GM18526 (cell line): ENCODE measurements around the gene PRSS12.

Experiments used
- POLR2A ChIP-seq: IDR thresholded peaks from 3 replicates; pipeline ENCODE4 v1.6.1; 2011; ENCODE audit not compliant: insufficient read length; ENCODE audit errors: extremely low read depth

Gene PRSS12

DNA sequence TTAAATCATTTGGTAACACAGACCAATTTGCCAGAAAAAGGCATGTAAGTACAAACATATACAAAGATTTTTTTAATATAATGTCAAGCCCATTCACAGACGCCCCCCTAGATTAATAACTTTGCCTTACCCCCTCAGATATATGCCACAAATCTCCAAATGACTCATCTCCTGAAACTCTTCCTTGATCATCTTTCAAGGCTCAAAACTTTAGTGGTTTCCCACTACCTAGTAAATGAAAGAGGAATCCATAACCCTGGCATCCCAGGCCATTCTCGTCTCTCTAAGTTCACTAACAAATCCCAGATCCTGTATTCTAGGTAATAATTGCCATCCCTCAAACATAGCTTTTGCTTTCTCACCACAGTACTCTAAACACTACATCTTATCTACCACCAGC, 61.9 kb downstream of the PRSS12 start:
- no peak for TF ChIP-seq POLR2A

DNA sequence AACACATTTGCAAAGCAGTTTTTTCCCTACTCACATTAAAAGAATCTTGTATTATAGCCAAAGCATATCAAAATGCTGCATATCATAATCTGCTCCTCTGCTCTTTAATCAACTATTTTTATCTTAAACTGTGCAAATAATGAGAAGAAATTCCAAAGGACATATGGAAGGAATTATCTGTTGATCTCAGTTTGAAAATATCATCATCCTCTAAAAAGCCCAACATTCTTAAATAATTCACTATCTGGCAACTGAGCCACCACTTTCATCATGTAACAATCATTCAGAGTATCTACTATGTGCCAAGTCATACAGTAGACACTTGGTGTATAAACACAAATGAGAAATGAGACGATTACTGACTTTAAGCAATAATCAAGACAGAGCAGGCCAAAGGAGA, 63.0 kb downstream of the PRSS12 start:
- TF ChIP-seq POLR2A: no peak

DNA sequence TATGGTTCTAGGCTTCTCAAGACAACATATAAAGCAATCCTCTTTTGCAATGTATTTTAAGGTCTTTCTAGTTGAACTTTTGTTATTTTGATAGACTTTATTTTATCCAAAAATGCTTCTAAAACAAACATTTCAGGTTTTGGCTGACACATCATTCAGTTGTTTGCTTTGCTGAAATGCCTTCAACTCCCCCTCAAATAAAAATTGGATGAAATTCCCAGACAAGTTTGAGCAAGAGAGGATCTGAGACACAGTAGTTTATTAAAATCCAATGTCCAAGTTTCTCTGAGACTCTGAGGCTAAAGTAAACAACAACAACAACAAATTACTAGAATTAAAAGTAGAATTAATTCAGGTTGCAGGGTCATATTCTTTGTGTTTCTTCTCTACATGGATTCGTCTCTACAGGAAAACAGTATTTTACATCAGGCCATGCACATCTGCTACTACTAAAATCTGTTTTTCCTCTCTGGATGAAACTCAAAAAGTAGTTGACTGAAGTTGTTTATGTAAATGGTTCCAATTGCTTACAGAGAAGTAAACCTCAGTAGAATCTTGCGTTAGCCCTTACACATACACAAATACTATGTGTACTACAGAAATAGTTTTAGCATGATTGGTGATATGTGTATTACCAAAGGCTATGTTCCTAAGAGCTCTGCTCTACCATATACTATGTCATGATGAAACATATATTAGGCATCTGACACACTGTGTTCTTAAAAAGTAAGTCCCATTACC, 64.9 kb downstream of the PRSS12 start:
- TF ChIP-seq POLR2A: no peak

DNA sequence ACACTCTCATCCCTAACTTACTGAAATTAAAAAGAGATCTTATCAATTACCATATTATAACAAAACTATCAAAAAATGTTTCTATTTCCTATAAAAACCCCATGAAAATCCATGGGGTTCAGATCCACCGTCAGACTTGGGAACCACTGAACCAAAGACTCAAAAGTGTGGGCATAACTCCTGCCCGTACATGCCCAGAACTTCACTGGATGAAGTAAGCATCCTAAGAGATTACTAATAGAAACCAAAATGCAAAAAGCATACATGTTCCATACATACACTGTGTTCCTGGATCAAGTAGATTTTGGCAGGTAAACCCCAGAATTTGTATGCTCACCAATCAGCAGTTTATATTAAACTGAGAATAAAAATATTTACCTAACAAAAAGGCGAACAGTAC, 66.1 kb downstream of the PRSS12 start:
- TF ChIP-seq POLR2A: no peak

DNA sequence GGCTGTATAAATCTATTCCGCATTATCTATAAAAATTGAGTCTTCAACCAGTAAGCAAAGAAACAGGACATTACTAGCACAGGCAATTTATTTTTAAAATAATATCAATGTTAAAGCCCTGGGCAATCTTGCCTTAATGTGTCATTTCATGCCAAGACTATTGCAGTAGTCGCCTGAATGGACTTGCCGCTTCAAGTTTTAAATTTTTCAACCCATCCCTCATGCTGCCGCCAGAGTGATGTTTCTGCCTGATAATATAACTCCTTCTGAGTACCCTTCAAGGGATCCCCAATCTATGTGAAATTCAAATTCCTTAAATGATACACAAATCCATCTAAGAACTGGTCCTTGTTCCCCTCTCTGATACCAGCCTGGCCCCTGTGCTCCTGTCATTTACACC, 66.9 kb downstream of the PRSS12 start:
- no peak for TF ChIP-seq POLR2A

DNA sequence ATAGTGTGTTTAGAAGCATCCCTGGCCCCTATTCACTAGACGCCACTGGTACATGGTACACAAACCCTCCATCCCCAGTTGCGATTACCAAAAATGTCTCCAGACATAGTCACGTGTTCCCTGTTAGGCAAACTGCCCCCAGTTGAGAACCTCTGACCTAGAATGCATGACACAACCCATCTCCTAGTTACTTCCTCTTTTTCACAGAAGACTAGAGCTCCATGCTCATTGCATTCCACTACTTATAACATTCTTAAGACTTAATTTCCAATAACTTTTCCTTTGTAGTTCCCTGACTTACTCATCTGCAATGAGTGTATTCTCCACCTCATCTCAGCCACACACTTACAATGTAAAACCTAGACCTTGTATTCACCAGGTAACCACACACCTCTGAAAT, 68.6 kb downstream of the PRSS12 start:
- no peak for TF ChIP-seq POLR2A

DNA sequence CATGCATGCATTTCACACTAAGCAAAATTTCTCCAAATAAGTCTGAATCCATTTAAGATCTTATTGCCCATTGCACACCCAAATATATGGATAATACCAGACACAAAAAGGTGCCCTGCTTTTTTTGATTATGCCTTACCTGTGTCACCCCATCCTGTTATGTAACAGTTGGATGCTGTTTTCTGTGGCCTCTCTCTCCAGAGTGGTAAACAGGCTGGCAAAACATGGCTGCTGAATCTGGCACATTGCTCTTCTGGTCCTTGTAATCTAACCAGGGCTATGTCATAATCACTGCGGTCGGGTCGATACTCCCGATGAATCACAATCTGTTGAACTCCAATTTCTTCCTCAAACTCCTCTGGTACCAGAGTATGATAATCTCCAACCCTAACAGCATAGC, 70.1 kb downstream of the PRSS12 start:
- peak; percentile 19 for TF ChIP-seq POLR2A

DNA sequence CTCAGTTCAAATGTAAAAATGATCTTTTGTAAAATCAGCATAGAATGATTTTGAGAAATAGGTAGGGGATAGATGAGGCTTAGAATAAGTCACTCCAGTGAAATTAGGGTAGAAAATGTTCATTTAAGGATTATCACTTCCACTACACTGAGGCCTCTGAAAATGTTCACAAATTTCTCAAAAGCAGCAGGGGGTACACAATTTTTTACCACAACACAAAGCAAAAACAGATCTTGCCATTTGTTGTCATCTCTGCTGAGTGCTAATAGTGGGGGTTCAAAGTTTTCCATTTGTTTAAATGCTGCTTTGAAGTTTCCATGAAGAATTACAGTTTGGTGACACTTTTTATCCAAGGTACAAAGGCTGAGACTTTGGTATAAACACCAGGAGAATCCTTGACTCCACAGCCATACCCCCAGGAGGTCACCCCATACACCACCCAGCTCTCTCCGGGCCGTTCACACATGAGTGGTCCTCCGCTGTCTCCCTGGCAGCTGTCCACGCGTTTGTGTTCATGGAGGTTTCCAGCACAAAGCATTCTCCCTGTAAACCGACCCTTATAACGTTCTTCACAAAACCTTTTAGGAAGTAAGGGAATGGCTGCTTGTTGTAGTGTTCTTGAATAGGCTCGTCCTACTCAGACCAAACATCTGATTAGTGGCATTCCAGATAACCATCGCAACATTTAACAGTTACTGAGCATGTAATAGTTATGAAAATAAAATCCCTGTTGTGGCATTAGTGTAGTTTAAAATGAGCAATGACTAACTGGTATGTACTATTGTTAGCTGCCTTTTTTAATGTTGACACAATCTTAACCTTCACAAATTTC, 71.0 kb downstream of the PRSS12 start:
- TF ChIP-seq POLR2A: peak; percentile 33

DNA sequence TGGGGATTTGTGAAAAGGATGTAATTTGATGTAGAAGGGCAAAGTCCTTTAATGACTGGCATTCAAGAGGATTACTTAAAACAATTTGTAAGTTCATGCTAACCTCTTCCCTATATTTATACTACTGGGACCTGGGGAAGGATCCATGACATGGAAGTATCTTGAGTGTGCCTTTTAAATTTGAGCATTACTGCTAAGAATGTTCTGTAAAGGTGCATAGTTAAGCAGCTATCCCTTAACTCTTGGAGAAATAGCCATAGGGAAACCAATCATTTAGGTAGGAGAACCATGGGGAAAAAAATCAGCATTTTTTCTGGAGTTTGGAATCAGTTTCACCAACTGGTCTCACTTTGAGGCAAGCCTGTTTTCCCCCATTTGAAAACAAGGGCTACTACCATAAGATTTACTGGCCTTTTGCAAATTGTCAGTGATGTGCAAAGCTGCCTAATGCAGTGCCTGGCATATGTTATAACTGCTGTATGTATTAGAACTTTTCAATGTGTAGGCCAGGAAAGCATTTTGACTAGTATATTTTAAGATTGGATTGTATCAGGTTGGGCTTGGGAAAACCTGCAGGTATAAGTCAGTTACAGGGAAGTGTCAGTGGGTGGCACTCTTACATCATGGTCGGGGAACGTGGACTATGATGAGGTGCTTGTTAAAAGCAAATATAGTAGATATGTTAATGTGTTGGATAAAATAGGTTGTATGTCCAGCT, 72.1 kb downstream of the PRSS12 start:
- TF ChIP-seq POLR2A: peak; percentile 42

DNA sequence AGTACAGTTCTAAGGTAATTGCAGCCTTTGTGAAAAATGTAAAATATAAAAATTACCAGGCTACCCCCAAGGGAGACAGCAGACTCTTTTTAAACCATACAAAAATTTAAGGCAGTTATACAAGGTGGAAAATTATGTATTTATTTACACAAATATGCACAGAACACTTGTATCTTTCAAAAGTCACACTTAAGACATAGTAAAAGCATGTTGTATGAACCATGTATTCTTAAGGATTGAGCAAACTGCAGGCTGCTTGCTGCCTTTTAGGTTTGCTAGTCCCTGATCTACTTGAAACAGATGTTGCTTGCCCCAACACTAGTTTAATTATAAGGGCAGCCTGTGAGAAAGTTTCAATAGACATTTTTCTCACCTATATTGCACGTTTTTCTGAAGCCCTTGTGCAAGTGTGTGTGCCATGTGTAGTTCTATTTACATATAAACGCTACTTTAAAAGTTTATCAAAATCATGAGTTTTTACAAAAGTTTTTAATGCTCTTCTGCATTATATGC, 72.8 kb downstream of the PRSS12 start:
- TF ChIP-seq POLR2A: peak; percentile 23

DNA sequence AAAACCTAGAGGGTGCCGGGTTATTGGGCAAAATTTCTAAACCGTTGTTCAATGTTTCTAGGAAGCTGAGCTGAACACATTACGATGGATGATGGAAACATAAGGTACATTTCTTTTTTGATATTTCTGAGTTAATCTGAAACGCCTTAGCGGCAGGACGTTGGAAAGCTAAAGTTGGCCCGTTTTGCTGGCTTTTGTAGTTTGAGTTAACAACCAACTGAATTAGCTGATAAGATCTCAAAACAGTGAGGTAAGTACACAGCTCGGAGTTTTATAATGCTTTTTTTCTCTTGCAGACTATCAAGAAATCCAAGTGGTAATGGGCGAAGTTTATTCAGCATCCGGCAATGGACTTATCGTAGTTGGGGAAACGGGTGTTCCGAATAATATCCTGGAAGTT, 73.5 kb downstream of the PRSS12 start:
- TF ChIP-seq POLR2A: no peak

DNA sequence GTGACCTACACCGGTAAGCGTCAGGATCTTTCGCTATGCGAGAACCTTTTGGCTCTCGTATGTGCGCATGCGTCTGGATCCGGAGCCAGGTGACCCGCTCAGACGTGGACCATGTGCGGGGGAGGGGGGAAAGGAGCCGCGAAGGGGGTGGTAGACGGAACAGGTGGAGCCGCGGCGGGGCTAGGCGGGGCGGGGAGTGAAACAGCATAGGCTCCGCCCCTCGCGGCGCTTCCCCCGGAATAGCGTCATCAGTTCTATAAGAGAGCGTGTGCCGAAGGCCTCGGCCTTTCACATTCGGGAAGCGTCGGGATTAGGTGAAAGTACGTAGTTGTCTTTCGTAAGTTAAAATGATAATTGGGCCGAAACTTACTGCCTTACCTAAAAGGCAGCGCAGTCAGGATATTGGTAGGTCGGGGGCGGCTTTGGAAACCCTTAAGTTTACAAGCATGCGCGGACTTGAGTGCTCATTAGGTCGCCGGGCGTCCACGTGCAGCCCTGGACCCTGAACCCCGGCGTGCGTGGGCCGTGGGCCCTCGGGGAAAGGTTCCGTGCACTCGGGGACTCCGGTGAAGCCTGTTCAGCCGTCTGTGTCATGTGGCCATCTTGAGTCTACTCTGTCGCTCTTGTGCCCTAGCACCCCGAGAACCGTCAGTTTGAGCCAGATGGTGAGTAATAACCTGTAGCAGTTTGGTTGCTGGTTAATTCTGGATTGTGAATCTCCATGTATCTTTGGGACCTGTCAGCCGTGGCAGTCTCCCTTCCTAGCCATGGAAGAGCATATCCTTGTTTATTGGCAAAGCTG, 74.1 kb downstream of the PRSS12 start:
- TF ChIP-seq POLR2A: peak; percentile 96

DNA sequence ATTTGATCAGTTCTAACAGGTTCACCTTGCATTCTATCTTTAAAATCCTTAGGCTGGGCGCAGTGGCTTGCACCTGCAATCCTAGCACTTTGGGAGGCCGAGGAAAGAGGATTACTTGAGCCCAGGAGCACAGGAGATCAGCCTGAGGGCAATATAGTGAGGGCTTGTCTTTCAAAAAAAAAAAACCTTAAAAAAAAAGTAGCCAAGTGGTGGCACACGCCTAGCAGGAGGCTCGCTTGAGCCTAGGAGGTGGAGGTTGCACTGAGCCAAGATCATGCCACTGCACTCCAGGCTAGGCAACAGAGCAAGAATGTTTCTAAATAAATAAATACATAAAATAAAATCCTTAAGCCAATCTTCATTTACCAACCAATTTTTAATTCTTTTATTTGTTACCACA, 75.6 kb downstream of the PRSS12 start:
- no peak for TF ChIP-seq POLR2A

DNA sequence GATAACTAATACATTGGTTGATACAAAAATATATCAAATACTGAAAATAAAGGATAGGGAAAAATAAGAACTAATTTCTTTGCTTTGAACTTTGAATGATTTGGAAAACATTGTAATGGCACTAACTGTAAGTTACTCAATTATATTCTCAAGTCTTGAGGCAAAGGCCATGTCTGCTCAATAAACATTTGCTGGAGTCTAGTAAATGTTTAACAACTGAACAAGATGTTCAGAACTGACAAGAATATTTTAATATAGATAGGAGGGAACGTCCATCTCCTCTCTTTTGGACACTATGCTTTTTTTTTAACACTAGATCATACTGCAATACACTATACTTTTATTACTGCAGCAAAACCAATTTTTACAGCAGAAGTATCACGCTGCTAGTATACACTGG, 76.2 kb downstream of the PRSS12 start:
- TF ChIP-seq POLR2A: no peak

DNA sequence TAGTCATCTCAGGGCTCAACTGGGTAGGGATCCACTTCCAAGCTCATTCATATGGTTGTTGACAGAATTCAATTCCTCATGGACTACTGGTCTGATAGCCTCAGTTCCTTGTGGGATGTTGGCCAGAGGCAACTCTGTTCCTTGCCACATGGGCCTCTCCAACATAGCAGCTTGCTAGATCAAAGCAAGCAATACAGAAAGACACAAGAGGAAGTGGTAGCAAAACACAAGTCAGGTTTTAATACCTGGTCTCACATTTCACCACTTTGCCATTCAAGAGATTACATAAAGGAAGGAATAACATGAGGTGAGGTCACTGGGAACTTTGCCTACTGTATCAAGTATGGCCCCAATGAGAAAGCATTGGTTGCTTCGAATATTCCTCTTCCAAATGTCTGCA, 79.2 kb downstream of the PRSS12 start:
- TF ChIP-seq POLR2A: no peak
